ENCODE data around the gene PALLD.

GRCh38 chr4:168537571-168537970 is 40.7 kb downstream of the PALLD start:
- TF ChIP-seq CTCF (IDR thresholded peaks at IDR 0.05; ENCODE audit: low read depth, low read length) = no peak
- no peak for TF ChIP-seq POLR2A (IDR thresholded peaks at IDR 0.05; ENCODE audit: extremely low read depth, insufficient read length)
- no peak for TF ChIP-seq MAX (IDR thresholded peaks at IDR 0.05; ENCODE audit: low read depth, low read length)
- no peak for TF ChIP-seq MYC (IDR thresholded peaks at IDR 0.05; ENCODE audit: low read depth, low read length)
